Activated CD4-positive, alpha-beta T cell treated with anti-CD3 and anti-CD28 coated beads, Interleukin-2, amount 10 ng/mL, durations not matched to agents 7 days and 5 days (primary cell): ENCODE data around the gene EMCN. TPM values are rescaled to one million over a fixed set of nuclear protein-coding genes. Genes with fewer than 3 reads are reported as not detected.
"Not testable (repeated sequence)": the region's sequence is repeated elsewhere in the genome, so short reads cannot be mapped to it uniquely, and the experiment has no call there.

Source experiments
- CTCF ChIA-PET: fragments of 350-600 bp; sonication (Branson Sonifier 250); formaldehyde crosslinking; loops from one replicate; lab custom pipeline; 2021; ENCODE audit warnings: antibody characterized with exemption; lab: Charles Lee
- POLR2A ChIA-PET: fragments of 350-600 bp; sonication (Branson Sonifier 250); formaldehyde crosslinking; loops from one replicate; lab custom pipeline; 2021; ENCODE audit warnings: antibody characterized with exemption; lab: Charles Lee
- DNase-seq: peaks from one replicate; pipeline ENCODE4 v3.0.0-alpha.2; 2020
- H3K27ac Mint-ChIP-seq: one replicate; pipeline ENCODE4 v1.8.0; 2021; ENCODE audit warnings: mild to moderate bottlenecking, moderate library complexity, mixed read lengths
- H3K27me3 Mint-ChIP-seq: one replicate; pipeline ENCODE4 v1.8.0; 2021; ENCODE audit warnings: mixed read lengths
- H3K36me3 Mint-ChIP-seq: one replicate; pipeline ENCODE4 v1.8.0; 2021; ENCODE audit warnings: low read depth, mixed read lengths
- H3K4me1 Mint-ChIP-seq: one replicate; pipeline ENCODE4 v1.8.0; 2021; ENCODE audit warnings: mixed read lengths
- H3K4me3 Mint-ChIP-seq: one replicate; pipeline ENCODE4 v1.8.0; 2021; ENCODE audit warnings: mild to moderate bottlenecking, moderate library complexity, mixed read lengths
- H3K9me3 Mint-ChIP-seq: one replicate; pipeline ENCODE4 v1.8.0; 2021; ENCODE audit warnings: mixed read lengths
- total RNA-seq, 2 experiments: library from RNA; stranded (reverse); gene quantifications; one replicate each; pipeline ENCODE4 v1.2.3, GENCODE V29; 2021

The EMCN gene
- total RNA-seq, 2 experiments from 2014 or later = not detected

- Mint-ChIP-seq H3K4me3 (no peak overlapping the region), H3K9me3 (no peaks in the 10 kb centered on the region), H3K36me3 (no peaks in the 10 kb centered on the region), H3K27ac (no peak overlapping the region), H3K27me3 (peaks cover 7% of the 10 kb centered on the region), H3K4me1 (no peaks in the 10 kb centered on the region)
- ChIA-PET CTCF (no interaction called here), POLR2A (no interaction called here)
- DNase-seq = no peak
Measured at GRCh38 chr4:100357542-100357941, 160.3 kb downstream of the EMCN start.

- no peak for DNase-seq
- H3K9me3 Mint-ChIP-seq = no peaks in the 10 kb centered on the region
- ChIA-PET CTCF (no interaction called here), POLR2A (no interaction called here)
- no peaks in the 10 kb centered on the region for H3K36me3 Mint-ChIP-seq
- no peak overlapping the region for H3K27ac Mint-ChIP-seq
- no peak overlapping the region for H3K4me3 Mint-ChIP-seq
- H3K27me3 Mint-ChIP-seq = peaks cover 7% of the 10 kb centered on the region
- no peaks in the 10 kb centered on the region for H3K4me1 Mint-ChIP-seq
Measured at GRCh38 chr4:100356172-100356571, 161.7 kb downstream of the EMCN start.

DNA sequence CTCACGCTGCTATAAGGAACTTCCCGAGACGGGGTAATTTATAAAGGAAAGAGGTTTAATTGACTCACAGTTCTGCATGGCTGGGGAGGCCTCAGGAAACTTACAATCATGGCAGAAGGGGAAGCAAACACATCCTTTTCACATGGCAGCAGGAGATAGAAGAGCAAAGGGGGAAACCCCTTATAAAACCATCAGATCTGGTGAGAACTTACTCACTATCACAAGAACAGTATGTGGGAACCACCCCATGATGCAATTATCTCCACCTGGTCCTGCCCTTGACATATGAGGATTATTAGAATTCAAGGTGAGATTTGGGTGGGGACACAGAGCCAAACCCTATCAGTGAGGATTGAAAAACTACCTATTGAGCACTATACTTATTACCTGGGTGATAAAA is 165.5 kb downstream of the EMCN start:
- H3K9me3 Mint-ChIP-seq, H3K4me1 Mint-ChIP-seq, DNase-seq, H3K27me3 Mint-ChIP-seq, H3K4me3 Mint-ChIP-seq, CTCF ChIA-PET, H3K27ac Mint-ChIP-seq, POLR2A ChIA-PET, H3K36me3 Mint-ChIP-seq: not testable (repeated sequence)

GRCh38 chr4:100348473-100348872 is 169.3 kb downstream of the EMCN start:
- H3K4me3 Mint-ChIP-seq = no peak overlapping the region
- DNase-seq = no peak
- ChIA-PET CTCF (no interaction called here), POLR2A (no interaction called here)
- H3K27ac Mint-ChIP-seq = no peak overlapping the region
- no peaks in the 10 kb centered on the region for H3K27me3 Mint-ChIP-seq
- H3K9me3 Mint-ChIP-seq = no peaks in the 10 kb centered on the region
- H3K36me3 Mint-ChIP-seq = no peaks in the 10 kb centered on the region
- H3K4me1 Mint-ChIP-seq = no peaks in the 10 kb centered on the region

- DNase-seq = no peak
- H3K36me3 Mint-ChIP-seq = no peaks in the 10 kb centered on the region
- H3K4me1 Mint-ChIP-seq = no peaks in the 10 kb centered on the region
- ChIA-PET POLR2A (no interaction called here), CTCF (interaction anchor here (0.6 kb wide), 2 partner anchors 49 to 350 kb away, joined by 3 read pairs; no protein-coding TSS in a partner anchor)
- H3K9me3 Mint-ChIP-seq = no peaks in the 10 kb centered on the region
- H3K27ac Mint-ChIP-seq = no peak overlapping the region
- H3K27me3 Mint-ChIP-seq = no peaks in the 10 kb centered on the region
- no peak overlapping the region for H3K4me3 Mint-ChIP-seq
Measured at GRCh38 chr4:100347241-100347640, 170.6 kb downstream of the EMCN start.

- H3K36me3 Mint-ChIP-seq = no peaks in the 10 kb centered on the region
- no peak overlapping the region for H3K27ac Mint-ChIP-seq
- no peaks in the 10 kb centered on the region for H3K27me3 Mint-ChIP-seq
- H3K4me1 Mint-ChIP-seq = no peaks in the 10 kb centered on the region
- no peak overlapping the region for H3K4me3 Mint-ChIP-seq
- POLR2A ChIA-PET = no interaction called here
- DNase-seq = no peak
- CTCF ChIA-PET = no interaction called here
- no peaks in the 10 kb centered on the region for H3K9me3 Mint-ChIP-seq
Measured at GRCh38 chr4:100345585-100345984, 172.2 kb downstream of the EMCN start.
